ENCODE data around the gene ST7. TPM values are rescaled to one million over a fixed set of nuclear protein-coding genes. Genes with fewer than 3 reads are reported as not detected.

The ST7 gene
- total and polyA plus RNA-seq, 2 donors (not counting 1 experiment from before 2014, with no cell fraction given) = 2.3 to 4.6 TPM

DNA sequence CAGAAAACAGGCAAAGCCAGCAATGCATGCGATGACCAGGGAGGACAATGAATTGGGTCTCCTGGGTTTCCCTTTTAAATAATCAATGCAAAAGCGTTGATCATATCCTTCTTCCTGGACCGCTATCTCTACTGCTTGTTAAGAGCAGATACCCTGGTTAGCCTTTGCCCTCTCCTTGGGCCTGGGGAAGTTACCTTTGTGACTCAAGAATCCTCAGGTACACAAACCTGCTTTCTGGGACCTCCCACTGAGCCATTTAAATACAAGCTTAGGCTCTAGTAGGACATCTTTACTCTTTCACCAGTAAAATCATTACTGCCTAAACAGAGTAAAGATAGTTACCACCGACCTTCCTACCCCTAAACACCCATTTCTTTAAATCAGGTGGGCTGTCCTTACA is 195.7 kb downstream of the ST7 start:
- no peaks in the 10 kb centered on the region for H3K36me3 ChIP-seq (replicated peaks in 1 of 2; ENCODE audit: control extremely low read depth in 1 of 2, control insufficient read depth in 1 of 2, extremely low read depth in 1 of 2, insufficient read depth in 2 of 2, low read length in 1 of 2)
- Mint-ChIP-seq H3K9me3 (ENCODE audit: insufficient read depth) (no peaks in the 10 kb centered on the region), H3K27me3 (no peaks in the 10 kb centered on the region), H3K4me3 (no peak overlapping the region), H3K4me1 (no peaks in the 10 kb centered on the region), H3K27ac (no peak overlapping the region)
- no peak overlapping the region for H3K4me3 ChIP-seq (ENCODE audit: control extremely low read depth in 1 of 5, extremely low read depth in 1 of 5, insufficient read depth in 1 of 5, low read depth in 2 of 5, low read length in 4 of 5)
- no peak overlapping the region for H3K9ac ChIP-seq (ENCODE audit: low read length)
- intact Hi-C loops (cut with micrococcal nuclease) = no loop called here
- 97% methylated on average over 3 of the region's 4 CpGs for WGBS (ENCODE audit: insufficient coverage)
- no peaks in the 10 kb centered on the region for H4K20me1 ChIP-seq (ENCODE audit: control insufficient read depth, insufficient read depth, low read length, poor library complexity, severe bottlenecking)
- TF ChIP-seq EZH2 (IDR thresholded peaks at IDR 0.05; ENCODE audit: borderline replicate concordance, insufficient read depth, low read depth, low read length, poor library complexity, severe bottlenecking) = no peak
- TF ChIP-seq, protein P1, sequence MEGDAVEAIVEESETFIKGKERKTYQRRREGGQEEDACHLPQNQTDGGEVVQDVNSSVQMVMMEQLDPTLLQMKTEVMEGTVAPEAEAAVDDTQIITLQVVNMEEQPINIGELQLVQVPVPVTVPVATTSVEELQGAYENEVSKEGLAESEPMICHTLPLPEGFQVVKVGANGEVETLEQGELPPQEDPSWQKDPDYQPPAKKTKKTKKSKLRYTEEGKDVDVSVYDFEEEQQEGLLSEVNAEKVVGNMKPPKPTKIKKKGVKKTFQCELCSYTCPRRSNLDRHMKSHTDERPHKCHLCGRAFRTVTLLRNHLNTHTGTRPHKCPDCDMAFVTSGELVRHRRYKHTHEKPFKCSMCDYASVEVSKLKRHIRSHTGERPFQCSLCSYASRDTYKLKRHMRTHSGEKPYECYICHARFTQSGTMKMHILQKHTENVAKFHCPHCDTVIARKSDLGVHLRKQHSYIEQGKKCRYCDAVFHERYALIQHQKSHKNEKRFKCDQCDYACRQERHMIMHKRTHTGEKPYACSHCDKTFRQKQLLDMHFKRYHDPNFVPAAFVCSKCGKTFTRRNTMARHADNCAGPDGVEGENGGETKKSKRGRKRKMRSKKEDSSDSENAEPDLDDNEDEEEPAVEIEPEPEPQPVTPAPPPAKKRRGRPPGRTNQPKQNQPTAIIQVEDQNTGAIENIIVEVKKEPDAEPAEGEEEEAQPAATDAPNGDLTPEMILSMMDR (IDR thresholded peaks at IDR 0.05) = no peak
- no peaks in the 10 kb centered on the region for H3K27me3 ChIP-seq (replicated peaks in 1 of 4; ENCODE audit: control extremely low read depth in 1 of 4, control insufficient read depth in 3 of 4, insufficient read depth in 4 of 4, low read length in 3 of 4)
- H3K27ac ChIP-seq (ENCODE audit: low read length in 2 of 2) = no peak overlapping the region
- no peak overlapping the region for H3K4me2 ChIP-seq (replicated peaks; ENCODE audit: low read depth, low read length, poor library complexity, severe bottlenecking)
- H3K79me2 ChIP-seq (ENCODE audit: control insufficient read depth, insufficient read depth, low read length) = no peaks in the 10 kb centered on the region
- DNase-seq = no peak
- CTCF ChIA-PET = no interaction called here
- POLR2A ChIA-PET = no interaction called here
- H3K4me1 ChIP-seq (ENCODE audit: control insufficient read depth in 2 of 2, insufficient read depth in 2 of 2, low read length in 2 of 2) = no peaks in the 10 kb centered on the region
- ATAC-seq (ENCODE audit: low read depth) = no peak
- H3K9me3 ChIP-seq (ENCODE audit: control extremely low read depth in 1 of 3, control insufficient read depth in 2 of 3, insufficient read depth in 1 of 3, low read length in 2 of 3) = no peaks in the 10 kb centered on the region
- no peak overlapping the region for H2AFZ ChIP-seq (ENCODE audit: insufficient read depth, low read depth, low read length, poor library complexity, severe bottlenecking)

GRCh38 chr7:117149692-117150091 is 196.4 kb downstream of the ST7 start:
- Histone ChIP-seq H3K4me3 (ENCODE audit: control extremely low read depth in 1 of 5, extremely low read depth in 1 of 5, insufficient read depth in 1 of 5, low read depth in 2 of 5, low read length in 4 of 5) (no peak overlapping the region), H3K27me3 (replicated peaks in 1 of 4; ENCODE audit: control extremely low read depth in 1 of 4, control insufficient read depth in 3 of 4, insufficient read depth in 4 of 4, low read length in 3 of 4) (no peaks in the 10 kb centered on the region), H3K27ac (ENCODE audit: low read length in 2 of 2) (no peak overlapping the region), H3K4me1 (ENCODE audit: control insufficient read depth in 2 of 2, insufficient read depth in 2 of 2, low read length in 2 of 2) (no peaks in the 10 kb centered on the region), H3K36me3 (replicated peaks in 1 of 2; ENCODE audit: control extremely low read depth in 1 of 2, control insufficient read depth in 1 of 2, extremely low read depth in 1 of 2, insufficient read depth in 2 of 2, low read length in 1 of 2) (no peaks in the 10 kb centered on the region), H4K20me1 (ENCODE audit: control insufficient read depth, insufficient read depth, low read length, poor library complexity, severe bottlenecking) (no peaks in the 10 kb centered on the region), H3K79me2 (ENCODE audit: control insufficient read depth, insufficient read depth, low read length) (no peaks in the 10 kb centered on the region), H3K9ac (ENCODE audit: low read length) (no peak overlapping the region), H3K9me3 (ENCODE audit: control extremely low read depth in 1 of 3, control insufficient read depth in 2 of 3, insufficient read depth in 1 of 3, low read length in 2 of 3) (no peaks in the 10 kb centered on the region), H3K4me2 (replicated peaks; ENCODE audit: low read depth, low read length, poor library complexity, severe bottlenecking) (no peak overlapping the region), H2AFZ (ENCODE audit: insufficient read depth, low read depth, low read length, poor library complexity, severe bottlenecking) (no peak overlapping the region)
- DNase-seq = no peak
- 100% methylated on average over 1 of the region's 3 CpGs for whole genome bisulfite sequencing (ENCODE audit: insufficient coverage)
- H3K4me1 Mint-ChIP-seq = no peaks in the 10 kb centered on the region
- intact Hi-C loops (cut with micrococcal nuclease) = no loop called here
- POLR2A ChIA-PET = no interaction called here
- TF ChIP-seq, protein P1 (IDR thresholded peaks at IDR 0.05) = no peak
- TF ChIP-seq EZH2 (IDR thresholded peaks at IDR 0.05; ENCODE audit: borderline replicate concordance, insufficient read depth, low read depth, low read length, poor library complexity, severe bottlenecking) = no peak
- H3K9me3 Mint-ChIP-seq (ENCODE audit: insufficient read depth) = no peaks in the 10 kb centered on the region
- CTCF ChIA-PET = no interaction called here
- H3K27ac Mint-ChIP-seq = no peak overlapping the region
- H3K27me3 Mint-ChIP-seq = no peaks in the 10 kb centered on the region
- H3K4me3 Mint-ChIP-seq = no peak overlapping the region
- no peak for ATAC-seq (ENCODE audit: low read depth)
